Vagina (tissue), 2 donors: ENCODE results near the gene CHRM4. TPM values are rescaled to one million over a fixed set of nuclear protein-coding genes. Genes with fewer than 3 reads are reported as not detected.
A peak's percentile ranks its signal among the peaks of the same experiment; 100 is the strongest.

Source experiments
- DNase-seq, 2 donors: peaks; one replicate each; pipeline ENCODE4 v3.0.0-alpha.2; 2017; ENCODE audit errors: extremely low spot score in 2 of 2
- H3K27ac ChIP-seq: fragments of 200-600 bp; sonication (generic); one replicate; pipeline ENCODE4 v1.5.1; 2019
- H3K27me3 ChIP-seq: fragments of 200-600 bp; sonication (generic); one replicate; pipeline ENCODE4 v1.5.1; 2019
- H3K36me3 ChIP-seq, 2 donors: fragments of 200-600 bp; sonication (generic); one replicate each; pipeline ENCODE4 v1.5.1; 2017 to 2019
- H3K4me1 ChIP-seq: fragments of 200-600 bp; sonication (generic); one replicate; pipeline ENCODE4 v1.5.1; 2019
- H3K4me3 ChIP-seq, 2 donors: fragments of 200-600 bp; sonication (generic); 1 replicate in 1 of 2; 2 replicates in 1 of 2; pipeline ENCODE4 v1.5.1; 2016 to 2019
- H3K9me3 ChIP-seq: fragments of 200-600 bp; sonication (generic); one replicate; pipeline ENCODE4 v1.5.1; 2019
- CTCF ChIP-seq, 3 experiments: fragments of 450-650 bp in 2 of 3; fragments of 200-600 bp in 1 of 3; sonication (generic) in 1 of 3; IDR thresholded peaks; one replicate each; pipeline ENCODE4 v1.5.1; 2017 to 2019; ENCODE audit warnings: antibody characterized with exemption in 3 of 3, mild to moderate bottlenecking in 2 of 3, moderate library complexity in 2 of 3
- POLR2A ChIP-seq, 2 donors: fragments of 450-650 bp; IDR thresholded peaks; one replicate each; pipeline ENCODE4 v1.6.1; 2017; ENCODE audit warnings: antibody characterized with exemption in 2 of 2, mild to moderate bottlenecking in 2 of 2, moderate library complexity in 2 of 2
- POLR2AphosphoS5 ChIP-seq, 2 donors: sonication (generic); formaldehyde crosslinking; IDR thresholded peaks; one replicate each; pipeline ENCODE4 v1.9.0; 2017; ENCODE audit warnings: antibody characterized with exemption in 2 of 2, mild to moderate bottlenecking in 2 of 2, low read depth in 1 of 2; ENCODE audit not compliant: insufficient read depth in 1 of 2
- intact Hi-C: fragments of 100-400 bp; cut with DNase I; formaldehyde crosslinking; loops from one replicate; pipeline ENCODE4 v1.15.1; 2023
- total RNA-seq: library from RNA; depleted of rRNA; stranded (reverse); fragments of >200 nt; gene quantifications from one replicate; pipeline ENCODE4 v1.2.3, GENCODE V29; 2016

Gene CHRM4
- total RNA-seq, 1 donor from 2014 or later, result not detected

GRCh38 chr11:46389450-46390330 lies 1.9 kb downstream of the CHRM4 start:
- H3K4me1 ChIP-seq, result peaks cover 38% of the 10 kb centered on the region
- no peak overlapping the region for H3K27ac ChIP-seq
- TF ChIP-seq CTCF (IDR thresholded peaks at IDR 0.05) (peak; percentile 30 to 84 (median 65)), POLR2AphosphoS5 (IDR thresholded peaks at IDR 0.05; ENCODE audit: insufficient read depth in 1 of 2, low read depth in 1 of 2) (no peak)
- no peaks in the 10 kb centered on the region for H3K9me3 ChIP-seq
- no peaks in the 10 kb centered on the region for H3K36me3 ChIP-seq
- peaks cover 13% of the 10 kb centered on the region for H3K27me3 ChIP-seq
- intact Hi-C loops, result loop anchor here (5.0 to 10.0 kb wide), 3 partner anchors 143 to 225 kb away; partner anchors contain the start of genes ATG13 and HARBI1
- no peak for DNase-seq
- peak overlapping the region; percentile 33 to 36 for H3K4me3 ChIP-seq

GRCh38 chr11:46388619-46389449 lies 2.7 kb downstream of the CHRM4 start:
- intact Hi-C loops, result loop anchor here (5.0 to 10.0 kb wide), 2 partner anchors 143 to 226 kb away; partner anchors contain the start of genes ATG13 and HARBI1
- Histone ChIP-seq H3K27me3 (peaks cover 13% of the 10 kb centered on the region), H3K4me1 (peaks cover 38% of the 10 kb centered on the region), H3K4me3 (no peak overlapping the region), H3K36me3 (no peaks in the 10 kb centered on the region), H3K27ac (no peak overlapping the region), H3K9me3 (no peaks in the 10 kb centered on the region)
- DNase-seq, result no peak
- TF ChIP-seq POLR2A (IDR thresholded peaks at IDR 0.05) (no peak), POLR2AphosphoS5 (IDR thresholded peaks at IDR 0.05; ENCODE audit: insufficient read depth in 1 of 2, low read depth in 1 of 2) (no peak), CTCF (IDR thresholded peaks at IDR 0.05) (no peak)

DNA sequence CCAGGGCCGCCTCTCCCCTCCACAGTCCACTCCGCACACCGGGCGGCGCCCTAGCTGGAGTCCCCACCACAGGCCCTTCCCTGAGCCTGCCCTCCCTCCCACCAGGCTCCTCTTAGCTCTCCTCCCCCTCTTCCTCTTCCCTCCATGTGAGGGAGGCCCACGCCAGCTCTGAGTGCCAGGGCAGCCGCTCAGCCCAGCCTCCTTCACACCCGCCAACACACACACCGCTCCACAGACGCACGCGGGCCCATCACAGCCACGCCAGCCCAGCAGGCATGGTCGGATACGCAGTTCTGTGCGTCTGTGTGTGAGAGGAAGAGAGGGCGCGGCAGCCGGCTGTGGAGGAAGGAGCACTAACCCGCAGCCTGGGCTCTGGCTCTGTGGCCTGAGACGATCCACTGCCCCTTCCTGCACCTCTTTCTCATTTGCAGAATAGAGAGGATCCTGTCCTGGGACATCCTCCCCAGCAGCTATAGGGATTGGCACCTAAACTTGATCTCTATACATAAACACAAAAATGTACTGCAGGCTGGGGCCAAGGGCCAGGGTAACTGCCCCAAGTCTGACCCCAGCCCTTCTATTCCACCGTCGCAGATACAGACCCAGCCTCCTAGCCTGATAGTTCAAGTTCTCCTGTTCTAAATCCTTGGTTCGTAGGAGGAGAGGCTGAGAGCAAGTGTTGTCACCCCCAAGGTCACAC lies 3.5 kb downstream of the CHRM4 start:
- H3K4me1 ChIP-seq, result peaks cover 38% of the 10 kb centered on the region
- H3K9me3 ChIP-seq, result no peaks in the 10 kb centered on the region
- DNase-seq, result no peak
- no peaks in the 10 kb centered on the region for H3K36me3 ChIP-seq
- no peak overlapping the region for H3K27ac ChIP-seq
- TF ChIP-seq POLR2AphosphoS5 (IDR thresholded peaks at IDR 0.05; ENCODE audit: insufficient read depth in 1 of 2, low read depth in 1 of 2) (no peak), POLR2A (IDR thresholded peaks at IDR 0.05) (no peak), CTCF (IDR thresholded peaks at IDR 0.05) (no peak)
- intact Hi-C loops, result loop anchor here (5.0 to 10.0 kb wide), 2 partner anchors 144 to 227 kb away; partner anchors contain the start of genes ATG13 and HARBI1
- no peak overlapping the region for H3K4me3 ChIP-seq
- H3K27me3 ChIP-seq, result peaks cover 13% of the 10 kb centered on the region

GRCh38 chr11:46387456-46387855 lies 4.1 kb downstream of the CHRM4 start:
- no peak overlapping the region for H3K27ac ChIP-seq
- no peak for TF ChIP-seq POLR2A (IDR thresholded peaks at IDR 0.05)
- no peak for TF ChIP-seq CTCF (IDR thresholded peaks at IDR 0.05)
- TF ChIP-seq POLR2AphosphoS5 (IDR thresholded peaks at IDR 0.05; ENCODE audit: insufficient read depth in 1 of 2, low read depth in 1 of 2), result no peak
- peaks cover 38% of the 10 kb centered on the region for H3K4me1 ChIP-seq
- no peak for DNase-seq
- H3K9me3 ChIP-seq, result no peaks in the 10 kb centered on the region
- intact Hi-C loops, result loop anchor here (5.0 to 10.0 kb wide), 2 partner anchors 145 to 227 kb away; partner anchors contain the start of genes ATG13 and HARBI1
- no peak overlapping the region for H3K4me3 ChIP-seq
- H3K27me3 ChIP-seq, result peaks cover 13% of the 10 kb centered on the region
- no peaks in the 10 kb centered on the region for H3K36me3 ChIP-seq
